H1 (cell line): ENCODE data around the gene SERPINB5. TPM values are rescaled to one million over a fixed set of nuclear protein-coding genes. Genes with fewer than 3 reads are reported as not detected.

Experiments
- CTCF ChIA-PET: fragments of 300-600 bp; sonication (Branson Sonifier 250); formaldehyde crosslinking; loops from one replicate; lab custom pipeline; 2021; ENCODE audit not compliant: partially characterized antibody; lab: Charles Lee
- POLR2A ChIA-PET: fragments of 300-600 bp; sonication (Branson Sonifier 250); formaldehyde crosslinking; loops from one replicate; lab custom pipeline; 2021; ENCODE audit warnings: inconsistent platforms; ENCODE audit not compliant: partially characterized antibody; lab: Charles Lee
- DNase-seq, 2 experiments: peaks; one replicate each; pipeline versions ENCODE4 v3.0.0 to v3.0.0-alpha.2; 2010 to 2022; ENCODE audit warnings: low spot score in 2 of 2, low read depth in 1 of 2, mixed read lengths in 1 of 2
- FAIRE-seq: peaks from 2 replicates; lab custom pipeline; 2011; peaks lifted over from hg19 to GRCh38; lab: Jason Lieb, UNC
- H2AFZ ChIP-seq: 2 replicates; pipeline ENCODE4 v1.8.1; 2012; ENCODE audit warnings: low read length, inconsistent platforms
- H2AK5ac ChIP-seq: 2 replicates; pipeline ENCODE4 v1.6.1; 2013; ENCODE audit warnings: low read depth, low read length
- H2BK120ac ChIP-seq: replicated peaks from 2 replicates; pipeline ENCODE3; 2013; ENCODE audit warnings: low read depth, low read length, inconsistent platforms
- H2BK12ac ChIP-seq: 2 replicates; pipeline ENCODE4 v1.6.1; 2013; ENCODE audit warnings: low read depth, low read length
- H2BK15ac ChIP-seq: 2 replicates; pipeline ENCODE4 v1.6.1; 2013; ENCODE audit warnings: low read length
- H2BK20ac ChIP-seq: 2 replicates; pipeline ENCODE4 v1.6.1; 2013; ENCODE audit warnings: low read length
- H2BK5ac ChIP-seq: 2 replicates; pipeline ENCODE4 v1.6.1; 2013; ENCODE audit warnings: low read depth, low read length
- H3K14ac ChIP-seq: 2 replicates; pipeline ENCODE4 v1.6.1; 2013; ENCODE audit warnings: inconsistent platforms; ENCODE audit not compliant: insufficient read length
- H3K18ac ChIP-seq: 2 replicates; pipeline ENCODE4 v1.6.1; 2013; ENCODE audit warnings: low read length; ENCODE audit errors: extremely low read depth
- H3K23ac ChIP-seq: 2 replicates; pipeline ENCODE4 v1.6.1; 2013; ENCODE audit warnings: inconsistent platforms; ENCODE audit not compliant: insufficient read length
- H3K23me2 ChIP-seq: 2 replicates; pipeline ENCODE4 v1.6.1; 2013; ENCODE audit warnings: low read depth, low read length
- H3K27ac ChIP-seq: 2 replicates; pipeline ENCODE4 v1.6.1; 2011; ENCODE audit warnings: low read depth, low read length, inconsistent platforms
- H3K27me3 ChIP-seq, 4 experiments: replicated peaks in 1 of 4; 1 replicate in 1 of 4; 2 replicates in 3 of 4; pipeline versions ENCODE4 v1.6.1 to v1.8.1; 2011 to 2013; ENCODE audit warnings: low read length in 3 of 4, mild to moderate bottlenecking in 3 of 4, inconsistent platforms in 2 of 4, mixed read lengths in 2 of 4, moderate library complexity in 1 of 4; ENCODE audit not compliant: control insufficient read depth in 3 of 4, insufficient read depth in 3 of 4; ENCODE audit errors: extremely low read depth in 1 of 4
- H3K36me3 ChIP-seq, 4 experiments: 2 replicates each; pipeline versions ENCODE4 v1.6.1 to v1.8.1; 2011 to 2013; ENCODE audit warnings: mild to moderate bottlenecking in 4 of 4, low read length in 3 of 4, moderate library complexity in 2 of 4, control low read depth in 1 of 4, inconsistent platforms in 1 of 4; ENCODE audit not compliant: insufficient read depth in 4 of 4, control insufficient read depth in 2 of 4
- H3K4ac ChIP-seq: replicated peaks from 2 replicates; pipeline ENCODE3; 2013; ENCODE audit warnings: low read length, low read depth, mixed read lengths, inconsistent platforms; ENCODE audit not compliant: insufficient read length
- H3K4me1 ChIP-seq, 4 experiments: replicated peaks in 1 of 4; 1 replicate in 1 of 4; 2 replicates in 3 of 4; pipeline versions ENCODE4 v1.6.1 to v1.8.1; 2011 to 2013; ENCODE audit warnings: low read length in 3 of 4, inconsistent platforms in 2 of 4, mixed read lengths in 1 of 4; ENCODE audit not compliant: insufficient read depth in 4 of 4, control insufficient read depth in 3 of 4
- H3K4me2 ChIP-seq, 2 experiments: 2 replicates each; pipeline versions ENCODE4 v1.6.1 to v1.8.1; 2011 to 2013; ENCODE audit warnings: low read depth in 2 of 2, low read length in 2 of 2, control low read depth in 1 of 2, inconsistent platforms in 1 of 2, mild to moderate bottlenecking in 1 of 2; ENCODE audit not compliant: insufficient read depth in 1 of 2
- H3K4me3 ChIP-seq, 4 experiments: fragments of 200-600, 300-600 bp in 1 of 4; sonication (generic), shearing (Covaris generic), sonication (Bioruptor Twin) in 1 of 4; 2 replicates each; pipeline versions ENCODE4 v1.5.1 to v1.8.1; 2011 to 2016; ENCODE audit warnings: low read length in 4 of 4, low read depth in 3 of 4, control low read depth in 2 of 4, inconsistent platforms in 2 of 4, mild to moderate bottlenecking in 2 of 4, mixed read lengths in 1 of 4, moderate library complexity in 1 of 4; ENCODE audit not compliant: insufficient read depth in 2 of 4; ENCODE audit errors: extremely low read depth in 1 of 4
- H3K56ac ChIP-seq: replicated peaks from 2 replicates; pipeline ENCODE3; 2013; ENCODE audit warnings: low read depth, mild to moderate bottlenecking, mixed read lengths, low read length, inconsistent platforms; ENCODE audit not compliant: insufficient read length
- H3K79me1 ChIP-seq: 2 replicates; pipeline ENCODE4 v1.6.1; 2013; ENCODE audit warnings: low read depth, low read length, control low read depth
- H3K79me2 ChIP-seq, 2 experiments: 2 replicates each; pipeline versions ENCODE4 v1.6.1 to v1.8.1; 2012 to 2013; ENCODE audit warnings: low read length in 2 of 2, mild to moderate bottlenecking in 2 of 2, inconsistent platforms in 1 of 2; ENCODE audit not compliant: insufficient read depth in 2 of 2, control insufficient read depth in 1 of 2
- H3K9ac ChIP-seq, 4 experiments: replicated peaks in 1 of 4; 1 replicate in 1 of 4; 2 replicates in 3 of 4; pipeline versions ENCODE4 v1.6.1 to v1.8.1; 2011 to 2013; ENCODE audit warnings: low read depth in 3 of 4, low read length in 3 of 4, control low read depth in 2 of 4, mild to moderate bottlenecking in 2 of 4, moderate library complexity in 2 of 4, inconsistent platforms in 1 of 4; ENCODE audit errors: extremely low read depth in 1 of 4
- H3K9me3 ChIP-seq, 2 experiments: 2 replicates each; pipeline versions ENCODE4 v1.6.1 to v1.8.1; 2012 to 2013; ENCODE audit warnings: mild to moderate bottlenecking in 2 of 2, moderate library complexity in 2 of 2, control low read depth in 1 of 2, inconsistent platforms in 1 of 2, low read depth in 1 of 2, low read length in 1 of 2, mixed read lengths in 1 of 2; ENCODE audit not compliant: insufficient read depth in 2 of 2
- H4K20me1 ChIP-seq, 2 experiments: replicated peaks in 1 of 2; 2 replicates each; pipeline versions ENCODE3 to v1.8.1; 2011 to 2013; ENCODE audit warnings: inconsistent platforms in 2 of 2, low read length in 2 of 2, mild to moderate bottlenecking in 1 of 2; ENCODE audit not compliant: insufficient read depth in 2 of 2, control insufficient read depth in 1 of 2
- H4K5ac ChIP-seq: 2 replicates; pipeline ENCODE4 v1.6.1; 2013; ENCODE audit warnings: low read length, low read depth, mixed read lengths, inconsistent platforms; ENCODE audit not compliant: insufficient read length
- H4K8ac ChIP-seq: 2 replicates; pipeline ENCODE4 v1.8.0; 2013; ENCODE audit warnings: mild to moderate bottlenecking, moderate library complexity, low read length, inconsistent platforms; ENCODE audit not compliant: insufficient read depth; ENCODE audit errors: extremely low read depth
- H4K91ac ChIP-seq: replicated peaks from 2 replicates; pipeline ENCODE3; 2013; ENCODE audit warnings: low read length, mixed read lengths, inconsistent platforms; ENCODE audit not compliant: insufficient read length
- CREB1 ChIP-seq: IDR thresholded peaks from 2 replicates; pipeline ENCODE4 v1.6.1; 2012; ENCODE audit warnings: inconsistent platforms
- SIN3A ChIP-seq, 2 experiments: IDR thresholded peaks in 1 of 2; conservative IDR thresholded peaks in 1 of 2; 2 replicates each; pipeline ENCODE4 v1.6.1; 2011 to 2012; ENCODE audit warnings: low read length in 2 of 2, improper control_type of control experiment in 1 of 2, low read depth in 1 of 2, mild to moderate bottlenecking in 1 of 2
- WGBS, 2 experiments: shearing (Covaris generic) in 1 of 2; methylation state at CpG; one replicate each; pipeline versions ENCODE4 v1.1.6 to v1.1.7; 2013 to 2015; ENCODE audit warnings: low lambda C conversion rate in 2 of 2, mixed read lengths in 2 of 2, inconsistent platforms in 1 of 2, low coverage in 1 of 2, missing lambda C conversion rate in 1 of 2; ENCODE audit not compliant: insufficient replicate concordance in 2 of 2, insufficient coverage in 1 of 2, insufficient read length in 1 of 2; ENCODE audit errors: extremely low coverage in 1 of 2, missing lambda C conversion rate in 1 of 2; 5-methylcytosine and 5-hydroxymethylcytosine counted together
- polyA plus RNA-seq, 7 experiments: library from polyadenylated mRNA; depleted of rRNA in 3 of 7; stranded (reverse) in 5 of 7; unstranded in 2 of 7; fragments of >200 nt in 5 of 7; fragments of 200-250 nt in 2 of 7; gene quantifications; 1 replicate in 5 of 7; 2 replicates in 1 of 7; 4 replicates in 1 of 7; pipeline versions ENCODE4 v1.2.1 to v1.2.3, GENCODE V29; 2011 to 2013; ENCODE audit warnings: missing spikeins in 2 of 7, mixed read lengths in 2 of 7
- total RNA-seq: library from RNA; stranded (reverse); fragmentation: NEBNext Ultra II Directional; extraction: Animal tissue kit (Norgen Biotek cat#: 25700); gene quantifications from 2 replicates; pipeline ENCODE4 v1.2.1, GENCODE V29; 2021

Gene SERPINB5
- total and polyA plus RNA-seq, 2 of the 8 experiments (the other 6 are each of a cell fraction or from before 2014, with no cell fraction given), result 0.03 TPM; not detected in 1

DNA sequence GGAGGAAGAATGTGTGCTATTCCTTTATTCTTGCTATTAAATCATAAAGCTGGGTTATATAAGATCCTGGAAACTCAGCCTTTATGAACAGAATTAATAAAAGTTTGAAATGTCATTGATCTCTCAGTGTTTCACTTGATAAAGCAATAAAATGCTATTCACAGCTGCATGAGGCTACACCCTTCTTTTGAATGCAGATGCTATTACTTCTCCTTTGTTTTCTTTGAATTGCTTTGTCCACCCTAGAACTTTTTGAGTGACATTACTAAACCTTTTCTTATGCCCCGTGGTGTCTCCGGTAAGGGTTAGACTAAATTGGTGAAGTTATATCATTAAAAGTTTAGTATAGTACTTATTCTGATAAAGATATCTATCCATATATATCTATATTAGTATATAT lies 18.9 kb downstream of the SERPINB5 start:
- CTCF ChIA-PET, result interaction anchor here (1.5 to 4.7 kb wide), 4 partner anchors 9 to 18 kb away, joined by 4 to 31 read pairs (median 4); no protein-coding TSS in a partner anchor
- Histone ChIP-seq H2BK120ac (no peak overlapping the region), H3K4me2 (no peak overlapping the region), H3K27ac (no peak overlapping the region), H4K91ac (no peak overlapping the region), H2BK15ac (no peak overlapping the region), H3K36me3 (no peaks in the 10 kb centered on the region), H2BK20ac (no peak overlapping the region), H3K23me2 (no peaks in the 10 kb centered on the region), H3K23ac (no peak overlapping the region), H3K79me1 (no peaks in the 10 kb centered on the region), H3K9ac (no peak overlapping the region), H3K4me3 (no peak overlapping the region), H3K4ac (no peak overlapping the region), H3K27me3 (peaks cover 0 to 1% (median 0%) of the 10 kb centered on the region in 4 experiments; a peak in 1 of 7 replicates), H3K9me3 (no peaks in the 10 kb centered on the region), H2BK5ac (no peak overlapping the region), H3K18ac (no peak overlapping the region), H2AK5ac (no peak overlapping the region), H4K5ac (no peak overlapping the region), H3K56ac (no peak overlapping the region), H3K4me1 (no peaks in the 10 kb centered on the region), H4K20me1 (no peaks in the 10 kb centered on the region), H3K14ac (no peak overlapping the region), H2AFZ (no peak overlapping the region), H2BK12ac (no peak overlapping the region), H4K8ac (no peak overlapping the region), H3K79me2 (no peaks in the 10 kb centered on the region)
- DNase-seq (no peak), FAIRE-seq (no peak)
- 90% methylated on average over 2 of the region's 2 CpGs; no CpG with 5 or more reads in 1 of the 2 experiments for WGBS, 2 experiments
- POLR2A ChIA-PET, result no interaction called here
- TF ChIP-seq CREB1 (no peak), SIN3A (conservative IDR thresholded peaks at IDR 0.05 in 1 of 2, IDR thresholded peaks at IDR 0.05 in 1 of 2; ENCODE audit: low read depth in 1 of 2, low read length in 2 of 2) (no peak)
